IPS-15b (cell line): Measurements from ENCODE around the gene SPON2.
A peak's percentile ranks its signal among the peaks of the same experiment; 100 is the strongest.

Experiments used
- H3K27me3 ChIP-seq: one replicate; pipeline ENCODE4 v1.6.1; 2013; ENCODE audit warnings: low read length; ENCODE audit not compliant: control insufficient read depth, insufficient read depth
- H3K36me3 ChIP-seq: one replicate; pipeline ENCODE4 v1.6.1; 2013; ENCODE audit warnings: low read length; ENCODE audit not compliant: control insufficient read depth, insufficient read depth
- H3K4me1 ChIP-seq: one replicate; pipeline ENCODE4 v1.6.1; 2013; ENCODE audit warnings: mild to moderate bottlenecking, low read length; ENCODE audit not compliant: control insufficient read depth, insufficient read depth
- H3K4me3 ChIP-seq: one replicate; pipeline ENCODE4 v1.5.1; 2013; ENCODE audit warnings: low read depth, low read length
- H3K9ac ChIP-seq: one replicate; pipeline ENCODE4 v1.6.1; 2013; ENCODE audit warnings: low read depth, mild to moderate bottlenecking, low read length
- H3K9me3 ChIP-seq: one replicate; pipeline ENCODE4 v1.6.1; 2013; ENCODE audit warnings: mild to moderate bottlenecking, low read length; ENCODE audit not compliant: control insufficient read depth, insufficient read depth

The SPON2 gene

GRCh38 chr4:1172228-1172851 is at the start of gene SPON2:
SPON2 (minus strand) TSS chr4:1172583.
- no peak within 1 kb of the TSS for H3K9ac ChIP-seq
- peaks cover 2% of the 10 kb centered on the region for H3K36me3 ChIP-seq
- no peaks in the 10 kb centered on the region for H3K4me1 ChIP-seq
- peak within 1 kb of the TSS; percentile 46 for H3K4me3 ChIP-seq
- H3K9me3 ChIP-seq = no peaks in the 10 kb centered on the region
- H3K27me3 ChIP-seq = peaks cover 57% of the 10 kb centered on the region

GRCh38 chr4:1221155-1221870 is 48.9 kb upstream of the SPON2 start:
- Histone ChIP-seq H3K4me3 (no peak overlapping the region), H3K36me3 (peaks cover 32% of the 10 kb centered on the region)

DNA sequence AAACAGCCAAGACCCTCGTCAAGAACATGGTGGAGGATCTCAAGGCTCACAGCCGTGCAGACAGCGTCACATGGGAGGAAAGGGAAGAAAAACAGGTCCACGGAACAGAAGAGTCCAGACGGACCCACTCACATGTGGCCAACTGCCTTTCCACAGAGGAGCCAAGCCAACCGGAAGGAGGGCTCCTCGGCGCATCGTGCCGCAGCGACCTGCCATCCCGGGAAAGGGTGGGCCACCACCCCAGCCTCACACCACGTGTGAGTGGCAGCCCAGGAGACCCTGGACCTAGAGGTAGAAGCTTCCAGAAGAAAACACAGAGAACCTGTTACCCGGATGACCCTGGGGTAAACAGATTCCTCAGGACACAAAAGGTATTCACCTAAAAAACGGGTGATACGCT is 48.2 kb upstream of the SPON2 start:
- Histone ChIP-seq H3K4me3 (no peak overlapping the region), H3K9me3 (no peaks in the 10 kb centered on the region), H3K36me3 (peaks cover 39% of the 10 kb centered on the region), H3K27me3 (no peaks in the 10 kb centered on the region), H3K9ac (no peak overlapping the region), H3K4me1 (no peaks in the 10 kb centered on the region)

More at GRCh38 chr4:1221155-1221870, 48.9 kb upstream of the SPON2 start:
- no peaks in the 10 kb centered on the region for H3K4me1 ChIP-seq
- H3K27me3 ChIP-seq = no peaks in the 10 kb centered on the region
- H3K9me3 ChIP-seq = no peaks in the 10 kb centered on the region
- no peak overlapping the region for H3K9ac ChIP-seq

DNA sequence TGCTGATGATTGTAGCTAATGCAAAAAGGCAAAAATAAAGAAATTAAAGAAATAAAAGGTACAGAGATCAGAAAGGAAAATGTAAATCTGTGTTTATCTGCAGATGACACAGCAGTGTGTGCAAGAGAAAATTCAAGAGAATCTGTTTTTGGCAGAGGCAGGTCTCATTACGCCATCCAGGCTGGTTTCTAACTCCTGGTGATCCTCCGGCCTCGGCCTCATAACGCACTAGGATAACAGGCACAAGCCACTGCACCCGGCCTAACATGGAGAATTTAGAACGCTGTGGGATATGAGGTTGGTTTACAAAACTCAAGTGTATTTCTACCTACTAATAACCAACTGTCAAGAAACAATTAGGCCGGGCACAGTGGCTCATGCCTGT is 47.2 kb upstream of the SPON2 start:
- Histone ChIP-seq H3K36me3 (peaks cover 43% of the 10 kb centered on the region), H3K9ac (no peak overlapping the region), H3K27me3 (no peaks in the 10 kb centered on the region), H3K4me1 (no peaks in the 10 kb centered on the region), H3K4me3 (no peak overlapping the region), H3K9me3 (no peaks in the 10 kb centered on the region)

DNA sequence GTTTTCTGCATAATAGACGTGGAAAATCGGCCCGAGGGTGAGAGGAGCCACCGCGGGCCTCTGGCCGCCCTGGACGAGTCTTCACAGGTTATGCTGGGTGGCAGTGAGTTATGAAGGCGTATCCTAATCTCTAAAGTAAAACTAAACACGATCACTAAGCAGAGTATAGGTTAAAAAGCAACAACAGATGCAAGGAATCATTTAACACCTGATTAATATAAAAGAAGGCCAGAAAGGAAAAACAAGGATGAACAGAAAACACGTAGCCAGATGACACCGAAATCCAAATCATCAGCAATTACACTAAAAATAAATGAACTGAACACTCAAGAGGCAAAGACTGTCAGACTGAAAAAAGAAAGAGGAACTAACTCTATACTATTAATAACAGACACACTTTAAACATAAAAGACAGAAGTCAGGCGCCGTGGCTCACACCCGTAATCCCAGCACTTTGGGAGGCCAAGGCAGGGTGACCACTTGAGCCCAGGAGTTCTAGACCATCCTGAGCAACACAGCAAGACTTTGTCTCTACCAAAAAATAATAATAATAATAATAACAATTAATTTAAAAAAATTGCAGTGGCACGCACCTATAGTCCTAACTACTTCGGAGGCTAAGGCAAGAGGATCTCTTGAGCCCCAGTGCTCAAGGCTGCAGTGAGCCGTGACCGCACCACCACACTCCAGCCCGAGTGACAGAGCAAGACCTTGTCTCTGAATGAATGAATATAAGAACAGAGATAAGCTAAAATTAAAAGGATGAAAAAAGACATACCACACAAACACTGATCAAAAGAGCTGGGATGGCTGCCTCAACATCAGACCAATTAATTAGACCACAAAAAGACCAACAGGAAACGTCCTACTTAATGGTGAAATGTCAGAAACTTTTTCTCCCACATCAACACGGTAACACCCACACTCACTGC is 46.5 kb upstream of the SPON2 start:
- Histone ChIP-seq H3K36me3 (peaks cover 43% of the 10 kb centered on the region), H3K4me1 (no peaks in the 10 kb centered on the region), H3K27me3 (no peaks in the 10 kb centered on the region), H3K9me3 (no peaks in the 10 kb centered on the region), H3K9ac (no peak overlapping the region), H3K4me3 (no peak overlapping the region)

- Histone ChIP-seq H3K9me3 (no peaks in the 10 kb centered on the region), H3K9ac (no peak overlapping the region), H3K4me1 (no peaks in the 10 kb centered on the region), H3K4me3 (no peak overlapping the region), H3K36me3 (peaks cover 49% of the 10 kb centered on the region), H3K27me3 (no peaks in the 10 kb centered on the region)
These were observed 45.0 kb upstream of the SPON2 start for GRCh38 chr4:1217366-1217765.

GRCh38 chr4:1216869-1217294 is 44.5 kb upstream of the SPON2 start:
- no peaks in the 10 kb centered on the region for H3K27me3 ChIP-seq
- peaks cover 51% of the 10 kb centered on the region for H3K36me3 ChIP-seq
- H3K9me3 ChIP-seq = no peaks in the 10 kb centered on the region
- H3K9ac ChIP-seq = no peak overlapping the region
- H3K4me1 ChIP-seq = no peaks in the 10 kb centered on the region
- H3K4me3 ChIP-seq = no peak overlapping the region

DNA sequence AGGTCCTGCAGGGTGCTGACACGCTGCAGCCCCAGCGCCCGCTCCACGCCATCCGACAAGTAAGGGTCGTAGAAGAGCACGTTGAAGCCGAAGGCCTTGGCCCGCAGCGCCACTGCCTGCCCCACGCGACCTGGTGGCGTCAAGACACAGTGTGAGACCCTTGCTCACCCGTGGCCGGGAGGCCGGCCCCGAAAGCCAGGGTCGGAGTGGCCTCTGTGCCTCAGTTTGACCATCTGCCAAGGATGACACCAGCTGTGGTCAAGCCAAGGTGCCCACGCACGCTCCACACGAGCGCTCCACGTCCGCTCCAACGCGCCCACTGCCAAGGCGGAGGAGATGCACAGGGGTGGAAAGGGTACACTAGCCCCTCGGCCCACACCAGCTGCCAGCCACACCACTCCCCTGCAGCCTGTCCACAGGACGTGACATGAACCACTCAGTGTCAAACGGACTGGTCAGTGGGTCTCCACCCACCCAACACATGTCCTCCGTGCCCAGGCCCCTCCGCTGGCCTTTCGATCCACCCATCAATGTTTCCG is 43.8 kb upstream of the SPON2 start:
- H3K36me3 ChIP-seq = peaks cover 50% of the 10 kb centered on the region
- H3K9ac ChIP-seq = no peak overlapping the region
- H3K27me3 ChIP-seq = no peaks in the 10 kb centered on the region
- no peak overlapping the region for H3K4me3 ChIP-seq
- no peaks in the 10 kb centered on the region for H3K9me3 ChIP-seq
- H3K4me1 ChIP-seq = no peaks in the 10 kb centered on the region

DNA sequence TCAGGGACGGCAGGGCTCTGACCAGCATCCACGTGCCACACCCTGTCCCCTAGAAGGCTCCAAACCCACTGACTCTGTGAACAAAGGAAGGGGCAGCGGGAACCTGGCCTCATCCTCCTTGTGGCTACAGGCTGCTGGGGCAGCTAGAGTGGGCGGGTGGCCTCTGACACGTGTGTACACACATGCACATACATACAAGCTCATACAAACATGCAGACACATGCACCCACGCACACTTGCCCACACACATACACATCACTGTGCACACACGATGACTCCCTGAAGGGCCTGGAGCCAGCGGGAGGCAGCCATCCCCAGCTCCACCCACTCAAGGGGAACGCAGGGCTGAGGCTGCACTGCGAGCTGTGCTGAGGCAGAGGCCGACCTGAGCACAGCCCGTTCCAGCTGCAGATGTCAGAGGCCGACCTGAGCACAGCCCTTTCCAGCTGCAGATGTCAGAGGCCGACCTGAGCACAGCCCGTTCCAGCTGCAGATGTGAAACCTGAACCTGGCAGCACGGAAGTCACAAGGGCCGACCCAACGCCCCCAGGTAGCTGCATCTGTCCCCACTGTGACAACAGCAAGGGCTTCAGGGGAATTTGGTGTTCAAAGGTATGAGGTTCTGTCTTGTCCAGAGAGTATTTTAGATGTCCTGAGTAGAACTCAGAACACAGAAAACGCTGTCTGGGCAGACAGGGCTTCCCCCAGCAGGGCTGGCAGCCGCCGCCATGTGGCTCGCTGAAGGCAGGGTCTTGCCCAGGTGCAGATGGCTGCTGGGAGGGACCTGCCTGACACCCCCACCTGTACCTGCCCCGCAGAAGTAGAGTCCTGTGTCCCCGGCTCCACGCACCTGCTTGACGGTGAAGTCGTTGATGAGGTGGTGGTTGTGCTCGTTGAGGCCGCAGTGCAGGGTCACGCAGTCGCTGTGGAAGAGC is 43.0 kb upstream of the SPON2 start:
- Histone ChIP-seq H3K27me3 (no peaks in the 10 kb centered on the region), H3K9ac (no peak overlapping the region), H3K4me3 (no peak overlapping the region), H3K9me3 (no peaks in the 10 kb centered on the region), H3K4me1 (no peaks in the 10 kb centered on the region), H3K36me3 (peaks cover 51% of the 10 kb centered on the region)

GRCh38 chr4:1214101-1215095 is 42.0 kb upstream of the SPON2 start:
- no peak overlapping the region for H3K4me3 ChIP-seq
- H3K9ac ChIP-seq = no peak overlapping the region
- no peaks in the 10 kb centered on the region for H3K4me1 ChIP-seq
- no peaks in the 10 kb centered on the region for H3K27me3 ChIP-seq
- H3K36me3 ChIP-seq = peaks cover 51% of the 10 kb centered on the region
- H3K9me3 ChIP-seq = no peaks in the 10 kb centered on the region
